ENCODE measurements around the gene SMYD3.
"Not testable (repeated sequence)": the region's sequence is repeated elsewhere in the genome, so short reads cannot be mapped to it uniquely, and the experiment has no call there.

Gene SMYD3

GRCh38 chr1:245942856-245943255, 564.2 kb downstream of the SMYD3 start:
- TF ChIP-seq POLR2A (IDR thresholded peaks at IDR 0.05; ENCODE audit: low read length), result no peak
- no peak for TF ChIP-seq GATA1 (IDR thresholded peaks at IDR 0.05; ENCODE audit: low read depth, low read length)
- DNase-seq, result no peak

GRCh38 chr1:245941771-245942170, 565.3 kb downstream of the SMYD3 start:
- DNase-seq, result not testable (repeated sequence)

GRCh38 chr1:245939756-245940345, 567.2 kb downstream of the SMYD3 start:
- DNase-seq, result no peak
- TF ChIP-seq POLR2A (IDR thresholded peaks at IDR 0.05; ENCODE audit: low read length) (no peak), GATA1 (IDR thresholded peaks at IDR 0.05; ENCODE audit: low read depth, low read length) (no peak)

GRCh38 chr1:245938046-245938435, 569.0 kb downstream of the SMYD3 start:
- no peak for TF ChIP-seq GATA1 (IDR thresholded peaks at IDR 0.05; ENCODE audit: low read depth, low read length)
- TF ChIP-seq POLR2A (IDR thresholded peaks at IDR 0.05; ENCODE audit: low read length), result no peak
- no peak for DNase-seq

- no peak for DNase-seq
- TF ChIP-seq GATA1 (IDR thresholded peaks at IDR 0.05; ENCODE audit: low read depth, low read length), result no peak
- TF ChIP-seq POLR2A (IDR thresholded peaks at IDR 0.05; ENCODE audit: low read length), result no peak
Measured at GRCh38 chr1:245937316-245938045, 569.6 kb downstream of the SMYD3 start.

GRCh38 chr1:245934409-245934808, 572.7 kb downstream of the SMYD3 start:
- TF ChIP-seq POLR2A (IDR thresholded peaks at IDR 0.05; ENCODE audit: low read length), result no peak
- no peak for TF ChIP-seq GATA1 (IDR thresholded peaks at IDR 0.05; ENCODE audit: low read depth, low read length)
- DNase-seq, result no peak

- no peak for TF ChIP-seq POLR2A (IDR thresholded peaks at IDR 0.05; ENCODE audit: low read length)
- no peak for TF ChIP-seq GATA1 (IDR thresholded peaks at IDR 0.05; ENCODE audit: low read depth, low read length)
- DNase-seq, result no peak
Measured at GRCh38 chr1:245933431-245934045, 573.5 kb downstream of the SMYD3 start.

GRCh38 chr1:245932302-245932972, 574.6 kb downstream of the SMYD3 start:
- TF ChIP-seq POLR2A (IDR thresholded peaks at IDR 0.05; ENCODE audit: low read length) (no peak), GATA1 (IDR thresholded peaks at IDR 0.05; ENCODE audit: low read depth, low read length) (no peak)
- no peak for DNase-seq

GRCh38 chr1:245931450-245931849, 575.6 kb downstream of the SMYD3 start:
- DNase-seq, result no peak
- no peak for TF ChIP-seq GATA1 (IDR thresholded peaks at IDR 0.05; ENCODE audit: low read depth, low read length)
- no peak for TF ChIP-seq POLR2A (IDR thresholded peaks at IDR 0.05; ENCODE audit: low read length)

GRCh38 chr1:245929224-245929623, 577.9 kb downstream of the SMYD3 start:
- DNase-seq, result no peak
- TF ChIP-seq GATA1 (IDR thresholded peaks at IDR 0.05; ENCODE audit: low read depth, low read length) (no peak), POLR2A (IDR thresholded peaks at IDR 0.05; ENCODE audit: low read length) (no peak)

GRCh38 chr1:245926888-245927287, 580.2 kb downstream of the SMYD3 start:
- no peak for TF ChIP-seq GATA1 (IDR thresholded peaks at IDR 0.05; ENCODE audit: low read depth, low read length)
- no peak for TF ChIP-seq POLR2A (IDR thresholded peaks at IDR 0.05; ENCODE audit: low read length)
- no peak for DNase-seq

GRCh38 chr1:245923215-245923614, 583.9 kb downstream of the SMYD3 start:
- no peak for DNase-seq
- TF ChIP-seq POLR2A (IDR thresholded peaks at IDR 0.05; ENCODE audit: low read length), result no peak
- no peak for TF ChIP-seq GATA1 (IDR thresholded peaks at IDR 0.05; ENCODE audit: low read depth, low read length)

GRCh38 chr1:245921417-245921816, 585.7 kb downstream of the SMYD3 start:
- no peak for DNase-seq
- TF ChIP-seq GATA1 (IDR thresholded peaks at IDR 0.05; ENCODE audit: low read depth, low read length) (no peak), POLR2A (IDR thresholded peaks at IDR 0.05; ENCODE audit: low read length) (no peak)

GRCh38 chr1:245917403-245917802, 589.7 kb downstream of the SMYD3 start:
- no peak for DNase-seq
- TF ChIP-seq GATA1 (IDR thresholded peaks at IDR 0.05; ENCODE audit: low read depth, low read length), result no peak
- TF ChIP-seq POLR2A (IDR thresholded peaks at IDR 0.05; ENCODE audit: low read length), result no peak
